Vagina (tissue), 2 donors: ENCODE results near the gene ARFGEF3. TPM values are rescaled to one million over a fixed set of nuclear protein-coding genes. Genes with fewer than 3 reads are reported as not detected.

Experiments
- DNase-seq, 2 donors: peaks; one replicate each; pipeline ENCODE4 v3.0.0-alpha.2; 2017; ENCODE audit errors: extremely low spot score in 2 of 2
- H3K27ac ChIP-seq: fragments of 200-600 bp; sonication (generic); one replicate; pipeline ENCODE4 v1.5.1; 2019
- H3K27me3 ChIP-seq: fragments of 200-600 bp; sonication (generic); one replicate; pipeline ENCODE4 v1.5.1; 2019
- H3K36me3 ChIP-seq, 2 donors: fragments of 200-600 bp; sonication (generic); one replicate each; pipeline ENCODE4 v1.5.1; 2017 to 2019
- H3K4me1 ChIP-seq: fragments of 200-600 bp; sonication (generic); one replicate; pipeline ENCODE4 v1.5.1; 2019
- H3K4me3 ChIP-seq, 2 donors: fragments of 200-600 bp; sonication (generic); 1 replicate in 1 of 2; 2 replicates in 1 of 2; pipeline ENCODE4 v1.5.1; 2016 to 2019
- H3K9me3 ChIP-seq: fragments of 200-600 bp; sonication (generic); one replicate; pipeline ENCODE4 v1.5.1; 2019
- POLR2A ChIP-seq, 2 donors: fragments of 450-650 bp; IDR thresholded peaks; one replicate each; pipeline ENCODE4 v1.6.1; 2017; ENCODE audit warnings: antibody characterized with exemption in 2 of 2, mild to moderate bottlenecking in 2 of 2, moderate library complexity in 2 of 2
- POLR2AphosphoS5 ChIP-seq, 2 donors: sonication (generic); formaldehyde crosslinking; IDR thresholded peaks; one replicate each; pipeline ENCODE4 v1.9.0; 2017; ENCODE audit warnings: antibody characterized with exemption in 2 of 2, mild to moderate bottlenecking in 2 of 2, low read depth in 1 of 2; ENCODE audit not compliant: insufficient read depth in 1 of 2
- intact Hi-C: fragments of 100-400 bp; cut with DNase I; formaldehyde crosslinking; loops from one replicate; pipeline ENCODE4 v1.15.1; 2023
- total RNA-seq: library from RNA; depleted of rRNA; stranded (reverse); fragments of >200 nt; gene quantifications from one replicate; pipeline ENCODE4 v1.2.3, GENCODE V29; 2016
- TF ChIP-seq, protein P1 (sequence below), 3 experiments: fragments of 450-650 bp in 2 of 3; fragments of 200-600 bp in 1 of 3; sonication (generic) in 1 of 3; IDR thresholded peaks; one replicate each; pipeline ENCODE4 v1.5.1; 2017 to 2019; ENCODE audit warnings: antibody characterized with exemption in 3 of 3, mild to moderate bottlenecking in 2 of 3, moderate library complexity in 2 of 3

The ARFGEF3 gene
- total RNA-seq, 1 donor from 2014 or later = 2.2 TPM

DNA sequence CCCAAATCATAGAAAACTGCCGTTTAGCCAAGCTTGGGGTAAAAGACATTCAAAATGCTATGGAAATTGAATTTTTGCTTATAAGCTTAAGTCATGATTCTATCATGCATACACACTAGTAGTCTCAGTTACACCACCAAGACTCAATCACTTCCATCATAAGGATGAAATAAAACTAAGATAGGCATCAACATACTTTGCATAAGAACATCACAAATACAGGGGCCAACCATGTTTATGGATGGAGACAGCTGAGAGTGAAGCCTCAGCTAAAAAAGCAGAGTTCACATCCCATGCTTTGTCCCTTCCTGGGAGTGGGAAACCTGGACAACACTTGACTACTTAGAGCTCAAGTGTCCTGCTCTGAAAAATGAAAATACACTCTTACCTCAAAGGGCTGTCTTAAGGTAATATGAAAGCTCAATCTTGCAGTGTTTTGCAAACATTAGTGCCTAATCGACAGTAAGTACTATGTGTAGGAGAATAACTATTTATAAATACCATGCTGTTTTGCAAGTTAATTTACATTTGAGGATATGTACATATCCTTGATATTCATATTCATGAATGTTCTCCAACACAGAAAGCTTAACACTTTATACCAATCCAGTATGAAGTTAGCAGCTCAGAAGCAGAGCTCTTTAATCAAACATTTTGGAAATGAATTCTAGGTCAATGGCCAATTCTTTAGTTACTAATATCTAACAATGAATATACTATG, 184.0 kb downstream of the ARFGEF3 start:
- intact Hi-C loops = no loop called here
- H3K4me1 ChIP-seq = no peaks in the 10 kb centered on the region
- no peaks in the 10 kb centered on the region for H3K9me3 ChIP-seq
- no peaks in the 10 kb centered on the region for H3K27me3 ChIP-seq
- H3K27ac ChIP-seq = no peak overlapping the region
- no peaks in the 10 kb centered on the region for H3K36me3 ChIP-seq
- TF ChIP-seq, protein P1, sequence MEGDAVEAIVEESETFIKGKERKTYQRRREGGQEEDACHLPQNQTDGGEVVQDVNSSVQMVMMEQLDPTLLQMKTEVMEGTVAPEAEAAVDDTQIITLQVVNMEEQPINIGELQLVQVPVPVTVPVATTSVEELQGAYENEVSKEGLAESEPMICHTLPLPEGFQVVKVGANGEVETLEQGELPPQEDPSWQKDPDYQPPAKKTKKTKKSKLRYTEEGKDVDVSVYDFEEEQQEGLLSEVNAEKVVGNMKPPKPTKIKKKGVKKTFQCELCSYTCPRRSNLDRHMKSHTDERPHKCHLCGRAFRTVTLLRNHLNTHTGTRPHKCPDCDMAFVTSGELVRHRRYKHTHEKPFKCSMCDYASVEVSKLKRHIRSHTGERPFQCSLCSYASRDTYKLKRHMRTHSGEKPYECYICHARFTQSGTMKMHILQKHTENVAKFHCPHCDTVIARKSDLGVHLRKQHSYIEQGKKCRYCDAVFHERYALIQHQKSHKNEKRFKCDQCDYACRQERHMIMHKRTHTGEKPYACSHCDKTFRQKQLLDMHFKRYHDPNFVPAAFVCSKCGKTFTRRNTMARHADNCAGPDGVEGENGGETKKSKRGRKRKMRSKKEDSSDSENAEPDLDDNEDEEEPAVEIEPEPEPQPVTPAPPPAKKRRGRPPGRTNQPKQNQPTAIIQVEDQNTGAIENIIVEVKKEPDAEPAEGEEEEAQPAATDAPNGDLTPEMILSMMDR (IDR thresholded peaks at IDR 0.05) = no peak
- no peak for TF ChIP-seq POLR2A (IDR thresholded peaks at IDR 0.05)
- no peak for TF ChIP-seq POLR2AphosphoS5 (IDR thresholded peaks at IDR 0.05; ENCODE audit: insufficient read depth in 1 of 2, low read depth in 1 of 2)
- no peak overlapping the region for H3K4me3 ChIP-seq
- DNase-seq = no peak

DNA sequence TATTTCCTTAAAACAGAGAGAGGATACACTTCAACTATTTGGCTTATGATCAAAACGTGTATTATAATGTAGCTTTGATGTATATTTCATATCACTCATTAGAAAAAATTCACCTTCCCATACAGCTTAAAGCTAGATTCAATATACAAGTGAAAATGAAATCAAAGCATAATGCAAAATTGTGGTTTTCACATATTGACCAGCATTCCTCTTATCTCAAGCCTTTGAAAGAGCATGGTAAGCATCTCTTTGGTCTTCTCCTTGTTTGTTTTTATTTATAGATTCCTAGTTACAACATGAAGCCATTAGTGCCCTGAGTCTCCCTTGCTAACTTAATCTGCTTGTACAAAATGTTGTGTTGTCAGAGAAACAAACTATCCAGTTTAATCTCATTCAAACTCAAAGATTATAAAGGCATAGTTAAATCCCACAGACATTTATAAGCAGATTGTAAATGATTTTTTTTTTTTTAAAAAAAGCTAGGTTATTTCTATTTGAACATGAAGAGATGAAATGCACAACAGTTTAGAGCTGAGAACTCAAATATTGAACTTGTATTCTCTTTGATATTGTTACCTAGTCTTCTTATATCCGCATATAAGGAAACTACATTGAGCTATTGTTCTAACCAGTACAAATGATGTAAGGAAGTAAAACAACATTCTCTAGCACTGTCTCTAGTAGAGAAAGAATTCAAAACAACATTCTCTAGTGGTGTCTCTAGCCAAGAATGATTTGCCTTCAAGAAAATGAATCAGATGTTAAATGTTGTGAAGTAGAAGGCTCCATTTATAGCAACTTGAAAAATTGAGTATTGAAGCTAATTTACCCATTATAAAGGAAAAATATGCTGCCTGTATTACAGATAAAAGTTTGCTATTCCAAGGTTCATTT, 184.8 kb downstream of the ARFGEF3 start:
- no peaks in the 10 kb centered on the region for H3K4me1 ChIP-seq
- no peaks in the 10 kb centered on the region for H3K27me3 ChIP-seq
- H3K36me3 ChIP-seq = no peaks in the 10 kb centered on the region
- no peaks in the 10 kb centered on the region for H3K9me3 ChIP-seq
- DNase-seq = no peak
- intact Hi-C loops = no loop called here
- TF ChIP-seq POLR2A (IDR thresholded peaks at IDR 0.05) = no peak
- TF ChIP-seq, protein P1 (IDR thresholded peaks at IDR 0.05) = no peak
- TF ChIP-seq POLR2AphosphoS5 (IDR thresholded peaks at IDR 0.05; ENCODE audit: insufficient read depth in 1 of 2, low read depth in 1 of 2) = no peak
- H3K4me3 ChIP-seq = no peak overlapping the region
- no peak overlapping the region for H3K27ac ChIP-seq

DNA sequence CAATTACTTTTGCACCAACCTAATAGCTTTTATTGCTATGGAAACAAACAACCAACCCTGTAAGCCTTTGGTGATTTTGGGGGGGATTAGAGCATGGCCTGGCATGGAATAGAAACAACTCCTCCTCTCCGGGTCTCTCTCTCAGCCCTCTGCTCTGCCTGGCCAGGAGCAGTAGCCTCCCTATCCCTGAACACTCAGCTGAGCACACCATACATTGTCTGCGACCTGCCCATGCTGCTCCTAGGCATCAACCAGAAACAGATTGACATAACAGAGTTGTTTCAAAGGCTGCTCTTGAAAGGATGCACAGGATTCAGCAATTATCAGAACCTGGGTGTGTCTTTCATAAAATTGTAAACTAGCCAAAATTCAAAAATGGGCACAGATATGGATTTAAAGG, 186.1 kb downstream of the ARFGEF3 start:
- H3K27me3 ChIP-seq = no peaks in the 10 kb centered on the region
- intact Hi-C loops = no loop called here
- TF ChIP-seq POLR2AphosphoS5 (IDR thresholded peaks at IDR 0.05; ENCODE audit: insufficient read depth in 1 of 2, low read depth in 1 of 2) (no peak), POLR2A (IDR thresholded peaks at IDR 0.05) (no peak)
- TF ChIP-seq, protein P1 (IDR thresholded peaks at IDR 0.05) = no peak
- no peak overlapping the region for H3K4me3 ChIP-seq
- H3K4me1 ChIP-seq = no peaks in the 10 kb centered on the region
- H3K27ac ChIP-seq = no peak overlapping the region
- no peaks in the 10 kb centered on the region for H3K36me3 ChIP-seq
- DNase-seq = no peak
- H3K9me3 ChIP-seq = no peaks in the 10 kb centered on the region

- Histone ChIP-seq H3K9me3 (no peaks in the 10 kb centered on the region), H3K27ac (no peak overlapping the region), H3K4me3 (no peak overlapping the region), H3K27me3 (no peaks in the 10 kb centered on the region), H3K4me1 (no peaks in the 10 kb centered on the region), H3K36me3 (no peaks in the 10 kb centered on the region)
- TF ChIP-seq, protein P1 (IDR thresholded peaks at IDR 0.05) = no peak
- TF ChIP-seq POLR2A (IDR thresholded peaks at IDR 0.05) (no peak), POLR2AphosphoS5 (IDR thresholded peaks at IDR 0.05; ENCODE audit: insufficient read depth in 1 of 2, low read depth in 1 of 2) (no peak)
- intact Hi-C loops = no loop called here
- DNase-seq = no peak
Observed at GRCh38 chr6:138349891-138350290, 188.2 kb downstream of the ARFGEF3 start.
